Gastroesophageal sphincter (tissue), 3 donors: ENCODE results near the gene RAB33B.

Source experiments
- CTCF ChIP-seq, 4 experiments: fragments of 200-600 bp in 2 of 4; fragments of 450-650 bp in 2 of 4; sonication (generic) in 1 of 4; IDR thresholded peaks; one replicate each; pipeline ENCODE4 v1.5.1; 2017 to 2019; ENCODE audit warnings: antibody characterized with exemption in 4 of 4, mild to moderate bottlenecking in 2 of 4, moderate library complexity in 2 of 4
- POLR2AphosphoS5 ChIP-seq: sonication (generic); formaldehyde crosslinking; IDR thresholded peaks from one replicate; pipeline ENCODE4 v1.6.1; 2017; ENCODE audit warnings: antibody characterized with exemption

GRCh38 chr4:139460565-139460964 is 6.6 kb downstream of the RAB33B start:
- TF ChIP-seq POLR2AphosphoS5 (no peak), CTCF (IDR thresholded peaks at IDR 0.05) (no peak)
